ENCODE measurements around the gene HAS3.
A peak's percentile ranks its signal among the peaks of the same experiment; 100 is the strongest.

HAS3 gene

GRCh38 chr16:69094501-69094900 is 11.0 kb upstream of the HAS3 start:
- no peak for DNase-seq

DNA sequence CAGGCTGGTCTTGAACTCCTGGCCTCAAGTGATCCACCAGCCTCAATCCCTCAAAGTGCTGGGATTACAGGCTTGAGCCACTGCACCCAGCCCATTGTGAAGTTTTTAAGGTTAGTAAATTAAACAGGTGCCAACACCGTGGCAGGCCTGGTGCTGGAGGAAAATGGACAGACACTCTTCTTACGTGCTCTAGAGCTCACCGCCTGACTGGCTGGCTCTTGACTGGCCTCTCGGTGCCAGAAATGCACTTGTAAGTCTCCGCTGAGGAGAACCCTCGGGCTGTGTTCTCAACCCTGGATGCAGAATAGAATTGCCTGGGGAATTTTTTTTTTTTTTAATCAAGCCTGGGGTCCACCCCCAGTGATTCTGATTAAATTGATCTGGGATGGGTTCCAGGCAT is 10.3 kb upstream of the HAS3 start:
- peak; percentile 66 for DNase-seq

- DNase-seq = peak; percentile 41
These were observed 5.3 kb upstream of the HAS3 start for GRCh38 chr16:69100071-69100691.

GRCh38 chr16:69106491-69107315 is 1.2 kb downstream of the HAS3 start:
- no peak for DNase-seq

GRCh38 chr16:69107316-69107962 is 2.0 kb downstream of the HAS3 start:
- DNase-seq = no peak

DNA sequence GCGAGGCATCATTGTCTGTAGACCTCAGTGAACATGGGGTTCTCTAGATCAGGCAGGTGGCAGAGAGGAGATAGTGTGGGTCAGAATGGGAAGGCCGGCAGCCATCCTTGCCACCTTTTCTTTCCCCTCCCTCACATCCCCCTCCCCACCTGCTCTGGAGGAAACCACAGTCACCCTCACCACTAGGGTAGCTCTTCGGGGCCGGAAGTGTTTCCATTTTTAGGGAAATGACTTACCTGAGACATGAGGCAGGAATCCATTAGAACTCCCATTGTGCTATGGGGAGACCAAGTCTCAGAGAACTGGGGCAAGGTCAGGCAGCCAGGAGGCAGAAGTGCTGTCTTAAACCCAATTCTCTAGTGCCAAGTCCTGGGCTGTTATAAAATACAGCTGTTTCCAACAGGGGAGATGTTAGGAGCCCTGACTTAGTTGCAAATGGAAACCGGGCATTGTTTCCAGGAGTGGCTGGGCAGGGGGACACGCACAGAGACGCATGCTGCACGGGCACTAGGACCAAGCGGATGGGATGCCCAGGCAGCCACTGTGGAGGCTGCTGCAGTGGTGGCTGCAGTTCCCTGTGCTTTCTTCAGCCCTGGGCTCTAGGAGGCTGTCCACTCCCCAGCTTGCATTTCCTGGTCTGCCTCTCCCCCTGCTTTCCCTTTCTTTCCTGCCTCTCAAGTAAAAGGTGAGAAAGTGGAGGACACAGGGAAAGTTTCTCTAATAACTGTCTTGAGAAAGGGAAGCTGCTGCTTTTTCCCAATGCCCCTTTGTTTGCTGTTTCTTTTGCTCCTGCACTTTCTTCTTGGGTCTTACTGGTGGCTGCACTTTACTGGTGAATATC is 2.8 kb downstream of the HAS3 start:
- no peak for DNase-seq

DNA sequence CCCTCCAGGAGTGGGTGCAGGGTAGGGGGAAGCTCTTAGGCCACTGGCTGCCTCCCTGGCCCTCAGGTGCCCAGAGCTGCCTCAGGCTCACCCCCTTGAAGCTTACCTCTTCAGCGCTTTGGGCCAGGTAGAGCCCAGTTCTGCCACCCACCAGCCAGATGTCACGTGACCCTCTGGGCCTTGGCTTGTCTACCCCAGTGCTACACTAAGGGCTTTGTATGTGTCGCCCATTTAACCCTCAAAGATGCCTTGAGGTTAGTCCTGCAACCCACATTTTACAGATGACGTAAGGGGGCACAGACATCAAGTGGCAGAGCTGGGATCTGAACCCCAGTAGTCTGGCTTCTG is 3.4 kb downstream of the HAS3 start:
- DNase-seq = no peak

DNA sequence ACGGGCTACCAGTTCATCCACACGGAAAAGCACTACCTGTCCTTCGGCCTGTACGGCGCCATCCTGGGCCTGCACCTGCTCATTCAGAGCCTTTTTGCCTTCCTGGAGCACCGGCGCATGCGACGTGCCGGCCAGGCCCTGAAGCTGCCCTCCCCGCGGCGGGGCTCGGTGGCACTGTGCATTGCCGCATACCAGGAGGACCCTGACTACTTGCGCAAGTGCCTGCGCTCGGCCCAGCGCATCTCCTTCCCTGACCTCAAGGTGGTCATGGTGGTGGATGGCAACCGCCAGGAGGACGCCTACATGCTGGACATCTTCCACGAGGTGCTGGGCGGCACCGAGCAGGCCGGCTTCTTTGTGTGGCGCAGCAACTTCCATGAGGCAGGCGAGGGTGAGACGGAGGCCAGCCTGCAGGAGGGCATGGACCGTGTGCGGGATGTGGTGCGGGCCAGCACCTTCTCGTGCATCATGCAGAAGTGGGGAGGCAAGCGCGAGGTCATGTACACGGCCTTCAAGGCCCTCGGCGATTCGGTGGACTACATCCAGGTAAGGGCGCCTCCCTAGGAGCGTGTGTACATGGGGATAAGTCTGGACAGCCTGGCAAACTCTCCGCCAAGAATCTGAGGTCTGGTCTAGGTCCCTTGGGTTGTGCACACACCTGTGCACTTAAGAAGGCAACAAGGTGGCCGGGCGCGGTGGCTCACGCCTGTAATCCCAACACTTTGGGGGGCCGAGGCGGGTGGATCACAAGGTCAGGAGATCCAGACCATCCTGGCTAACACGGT is 4.2 kb downstream of the HAS3 start:
- DNase-seq = no peak

- DNase-seq = no peak
These were observed 5.0 kb downstream of the HAS3 start for GRCh38 chr16:69110406-69110805.

GRCh38 chr16:69111216-69111875 is 5.9 kb downstream of the HAS3 start:
- no peak for DNase-seq

GRCh38 chr16:69111876-69112230 is 6.4 kb downstream of the HAS3 start:
- no peak for DNase-seq

GRCh38 chr16:69112285-69113129 is 7.1 kb downstream of the HAS3 start:
- DNase-seq = no peak

DNA sequence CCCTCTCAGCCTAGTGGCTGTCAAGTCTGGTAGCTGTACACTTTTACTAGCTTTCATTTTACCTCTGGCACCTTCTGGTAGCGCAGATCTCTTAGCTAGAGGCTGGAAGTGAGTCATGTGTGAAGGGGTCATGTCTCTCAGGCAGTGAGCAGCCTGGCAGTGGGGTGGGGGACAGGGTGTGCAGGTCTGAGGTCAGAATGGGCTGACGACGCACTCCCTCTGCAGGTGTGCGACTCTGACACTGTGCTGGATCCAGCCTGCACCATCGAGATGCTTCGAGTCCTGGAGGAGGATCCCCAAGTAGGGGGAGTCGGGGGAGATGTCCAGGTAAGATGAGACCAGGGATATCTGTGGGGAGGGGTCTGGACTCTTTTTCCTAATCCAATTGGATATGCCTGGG is 7.8 kb downstream of the HAS3 start:
- no peak for DNase-seq

DNA sequence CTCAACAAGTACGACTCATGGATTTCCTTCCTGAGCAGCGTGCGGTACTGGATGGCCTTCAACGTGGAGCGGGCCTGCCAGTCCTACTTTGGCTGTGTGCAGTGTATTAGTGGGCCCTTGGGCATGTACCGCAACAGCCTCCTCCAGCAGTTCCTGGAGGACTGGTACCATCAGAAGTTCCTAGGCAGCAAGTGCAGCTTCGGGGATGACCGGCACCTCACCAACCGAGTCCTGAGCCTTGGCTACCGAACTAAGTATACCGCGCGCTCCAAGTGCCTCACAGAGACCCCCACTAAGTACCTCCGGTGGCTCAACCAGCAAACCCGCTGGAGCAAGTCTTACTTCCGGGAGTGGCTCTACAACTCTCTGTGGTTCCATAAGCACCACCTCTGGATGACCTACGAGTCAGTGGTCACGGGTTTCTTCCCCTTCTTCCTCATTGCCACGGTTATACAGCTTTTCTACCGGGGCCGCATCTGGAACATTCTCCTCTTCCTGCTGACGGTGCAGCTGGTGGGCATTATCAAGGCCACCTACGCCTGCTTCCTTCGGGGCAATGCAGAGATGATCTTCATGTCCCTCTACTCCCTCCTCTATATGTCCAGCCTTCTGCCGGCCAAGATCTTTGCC is 9.0 kb downstream of the HAS3 start:
- no peak for DNase-seq

- no peak for DNase-seq
These were observed 9.5 kb downstream of the HAS3 start for GRCh38 chr16:69114976-69115355.

DNA sequence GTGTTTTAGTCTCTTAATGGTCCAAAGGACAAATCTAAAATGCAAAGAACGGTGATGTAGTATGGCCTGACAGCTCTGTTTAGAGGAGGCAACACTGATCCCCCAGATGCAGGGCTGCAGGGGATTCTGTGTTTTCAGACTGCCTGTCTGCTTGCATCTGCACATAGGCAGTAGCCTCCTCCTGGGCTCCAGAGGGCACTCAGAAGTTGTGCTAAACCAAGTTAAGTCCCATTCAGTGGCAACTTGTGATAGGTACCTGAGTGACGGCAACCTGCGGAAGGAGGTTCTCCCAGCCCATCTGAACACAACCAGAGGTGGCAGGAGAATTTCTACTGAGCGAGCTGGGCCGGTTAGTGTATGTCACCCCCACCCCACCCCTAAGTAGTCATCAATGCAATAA is 9.9 kb downstream of the HAS3 start:
- no peak for DNase-seq

DNA sequence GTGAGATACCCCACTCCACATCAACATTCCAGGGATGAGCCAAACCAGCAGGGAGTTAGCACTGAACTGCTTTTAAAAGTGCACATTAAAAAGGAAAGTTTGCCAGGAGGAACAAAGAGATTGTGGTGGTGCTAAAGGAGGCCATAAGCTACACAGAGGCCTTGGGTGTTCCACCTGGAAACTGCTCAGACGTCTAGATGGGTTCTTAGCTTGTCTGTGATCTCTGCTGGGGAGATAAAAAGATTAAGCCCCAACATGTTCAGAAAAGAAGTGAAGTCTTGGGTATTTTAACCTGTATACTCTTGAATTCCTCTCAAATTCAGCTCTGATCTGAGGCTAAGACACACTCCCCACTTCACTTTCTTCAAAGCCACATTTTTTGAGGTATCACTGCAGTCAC is 10.4 kb downstream of the HAS3 start:
- DNase-seq = no peak

DNA sequence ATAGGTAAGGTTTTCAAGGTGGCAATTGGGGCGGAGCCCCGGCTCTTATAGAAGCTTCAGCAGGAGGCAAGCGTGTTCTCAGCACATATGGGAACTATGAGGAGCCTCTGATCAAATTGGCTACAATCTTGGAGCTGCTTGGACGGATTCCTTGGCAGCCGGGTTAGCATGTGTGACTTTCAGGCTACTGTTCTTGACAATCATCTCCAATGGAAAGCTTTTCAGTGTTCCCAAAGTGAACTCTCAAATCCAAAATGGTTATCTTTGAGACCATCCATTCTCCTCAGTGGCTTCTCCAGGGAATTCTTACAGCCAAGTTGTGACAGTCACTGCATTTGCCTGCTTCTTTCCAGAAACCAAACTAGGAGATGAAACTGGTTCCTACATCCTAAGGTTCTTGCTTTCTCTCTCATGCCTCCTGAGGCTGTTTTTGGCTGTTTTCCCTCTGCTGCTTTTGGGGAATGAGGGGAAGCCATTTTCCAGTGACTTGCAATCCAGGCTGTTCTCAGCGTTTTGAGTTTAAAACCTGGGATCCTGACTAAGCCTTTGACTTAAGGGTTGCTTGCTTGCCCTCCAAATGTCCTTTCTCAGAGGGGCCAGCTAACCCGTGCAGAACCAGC is 10.9 kb downstream of the HAS3 start:
- no peak for DNase-seq

GRCh38 chr16:69116906-69117305 is 11.5 kb downstream of the HAS3 start:
- DNase-seq = no peak

DNA sequence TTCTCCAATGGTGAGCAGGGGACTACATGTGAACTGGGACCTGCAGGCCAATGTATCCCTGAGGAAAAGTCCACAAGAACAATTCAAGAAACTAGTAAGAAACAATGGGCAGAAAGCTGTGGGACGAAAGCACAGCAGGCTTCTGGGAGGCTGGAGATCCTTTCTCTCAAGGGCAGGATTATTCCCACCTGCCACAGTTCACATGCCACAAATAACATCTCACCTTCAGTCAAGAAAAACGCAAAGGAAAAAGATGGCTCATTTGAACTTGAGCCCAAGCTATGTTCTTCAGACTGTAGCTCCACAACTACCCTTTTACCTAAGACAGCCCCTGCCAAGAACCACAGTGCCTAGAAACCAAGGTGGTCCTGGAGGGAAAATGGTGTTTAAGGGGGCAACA is 13.0 kb downstream of the HAS3 start:
- no peak for DNase-seq
